Measurements from ENCODE around the gene CECR2.
"Not testable (repeated sequence)": the region's sequence is repeated elsewhere in the genome, so short reads cannot be mapped to it uniquely, and the experiment has no call there.

DNA sequence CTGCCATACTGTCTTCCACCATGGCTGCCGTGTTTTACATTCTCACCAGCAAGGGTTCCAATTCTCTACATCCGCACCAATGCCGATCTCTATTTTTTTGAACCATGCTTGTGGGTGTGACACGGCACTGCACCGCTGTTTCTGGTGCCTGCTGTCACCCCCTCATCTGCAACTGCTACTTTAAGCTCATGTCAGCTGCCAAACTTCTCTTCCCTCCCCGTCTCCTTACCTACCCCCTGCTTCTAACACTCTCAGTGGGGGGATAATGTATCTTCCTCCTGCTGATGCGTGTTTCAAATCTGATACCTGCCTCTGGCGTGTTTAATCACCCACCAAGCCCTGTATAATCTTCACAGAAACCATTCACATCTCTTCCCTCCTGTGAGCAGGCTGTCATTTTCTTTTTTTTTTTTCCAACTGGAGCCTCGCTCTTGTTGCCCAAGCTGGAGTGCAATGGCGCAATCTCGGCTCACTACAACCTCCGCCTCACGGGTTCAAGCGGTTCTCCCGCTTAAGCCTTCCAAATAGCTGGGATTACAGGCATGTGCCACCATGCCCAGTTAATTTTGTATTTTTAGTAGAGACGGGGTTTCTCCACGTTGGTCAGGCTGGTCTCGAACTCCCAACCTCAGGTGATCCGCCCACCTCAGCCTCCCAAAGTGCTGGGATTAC is 196.9 kb downstream of the CECR2 start:
- not testable (repeated sequence) for TF ChIP-seq CTCF (IDR thresholded peaks at IDR 0.05); EP300 (IDR thresholded peaks at IDR 0.05; ENCODE audit: borderline replicate concordance in 1 of 2, low read depth in 1 of 2, low read length in 1 of 2); JUND (IDR thresholded peaks at IDR 0.05); RAD21 (IDR thresholded peaks at IDR 0.05; ENCODE audit: low read length); YY1 (IDR thresholded peaks at IDR 0.05; ENCODE audit: low read depth); SIN3A (IDR thresholded peaks at IDR 0.05; ENCODE audit: borderline replicate concordance, low read depth, low read length); REST (IDR thresholded peaks at IDR 0.05; ENCODE audit: low read depth, low read length); EZH2phosphoT487 (IDR thresholded peaks at IDR 0.05; ENCODE audit: borderline replicate concordance, low read depth); POLR2AphosphoS5 (IDR thresholded peaks at IDR 0.05; ENCODE audit: low read depth, low read length); MEF2A (IDR thresholded peaks at IDR 0.05; ENCODE audit: borderline replicate concordance, low read depth); PBX3 (IDR thresholded peaks at IDR 0.05)
- TF ChIP-seq, protein P1, sequence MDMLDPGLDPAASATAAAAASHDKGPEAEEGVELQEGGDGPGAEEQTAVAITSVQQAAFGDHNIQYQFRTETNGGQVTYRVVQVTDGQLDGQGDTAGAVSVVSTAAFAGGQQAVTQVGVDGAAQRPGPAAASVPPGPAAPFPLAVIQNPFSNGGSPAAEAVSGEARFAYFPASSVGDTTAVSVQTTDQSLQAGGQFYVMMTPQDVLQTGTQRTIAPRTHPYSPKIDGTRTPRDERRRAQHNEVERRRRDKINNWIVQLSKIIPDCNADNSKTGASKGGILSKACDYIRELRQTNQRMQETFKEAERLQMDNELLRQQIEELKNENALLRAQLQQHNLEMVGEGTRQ (IDR thresholded peaks at IDR 0.05; ENCODE audit: borderline replicate concordance, low read depth, low read length): not testable (repeated sequence)
- TF ChIP-seq, protein P2, sequence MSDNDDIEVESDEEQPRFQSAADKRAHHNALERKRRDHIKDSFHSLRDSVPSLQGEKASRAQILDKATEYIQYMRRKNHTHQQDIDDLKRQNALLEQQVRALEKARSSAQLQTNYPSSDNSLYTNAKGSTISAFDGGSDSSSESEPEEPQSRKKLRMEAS (IDR thresholded peaks at IDR 0.05; ENCODE audit: low read depth): not testable (repeated sequence)
